Measurements from ENCODE around the gene TMEM255B.

DNA sequence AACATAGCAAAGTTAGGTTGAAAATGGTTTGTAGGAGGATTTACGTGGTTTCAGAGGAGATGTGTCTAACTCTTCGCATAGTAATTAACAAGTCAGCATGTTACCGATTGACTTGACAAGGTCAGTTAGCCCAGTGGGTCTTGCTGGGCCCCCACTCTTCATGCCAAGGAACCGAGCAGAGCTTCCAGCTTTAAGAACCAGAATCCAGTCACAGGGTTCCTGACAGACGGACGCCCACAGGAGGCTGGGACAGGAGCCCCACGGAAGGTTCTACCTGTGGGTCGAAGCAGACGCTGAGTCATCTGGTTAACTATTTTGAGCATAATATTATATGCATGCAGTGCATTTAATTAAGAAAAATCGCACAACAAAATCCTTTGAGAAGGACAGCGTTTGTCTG, 3.5 kb downstream of the TMEM255B start:
- TF ChIP-seq EZH2phosphoT487 (IDR thresholded peaks at IDR 0.05; ENCODE audit: borderline replicate concordance) (no peak), CTCF (conservative IDR thresholded peaks at IDR 0.05; ENCODE audit: low read length) (no peak)
